MCF 10A (cell line): Measurements from ENCODE around the gene BRD7. TPM values are rescaled to one million over a fixed set of nuclear protein-coding genes. Genes with fewer than 3 reads are reported as not detected.

Experiments used
- BruUV-seq: library from RNA; stranded (reverse); fragments of 400-500 nt; replicated peaks from 2 replicates; lab custom pipeline; 2021; lab: Mats Ljungman, UMichigan
- CTCF ChIA-PET: fragments of 300-600 bp; sonication (Branson Sonifier 250); formaldehyde crosslinking; extraction: SDS; loops from one replicate; lab custom pipeline; 2021; ENCODE audit warnings: antibody characterized with exemption, inconsistent platforms; lab: Yijun Ruan, JAX
- POLR2A ChIA-PET: fragments of 300-600, 350-650 bp; sonication (Branson Sonifier 250); formaldehyde crosslinking; extraction: SDS; loops from one replicate; lab custom pipeline; 2020; ENCODE audit warnings: antibody characterized with exemption, inconsistent platforms; lab: Yijun Ruan, JAX
- DNase-seq: peaks from one replicate; pipeline ENCODE4 v3.0.0-alpha.2; 2018; ENCODE audit not compliant: unreplicated experiment
- H3K27ac Mint-ChIP-seq: one replicate; pipeline ENCODE4 v1.8.0; 2022; ENCODE audit warnings: mild to moderate bottlenecking, low read depth, mixed read lengths; ENCODE audit not compliant: unreplicated experiment
- H3K27me3 Mint-ChIP-seq: one replicate; pipeline ENCODE4 v1.8.0; 2022; ENCODE audit warnings: mixed read lengths; ENCODE audit not compliant: insufficient read depth, unreplicated experiment
- H3K36me3 Mint-ChIP-seq: one replicate; pipeline ENCODE4 v1.8.0; 2022; ENCODE audit warnings: mild to moderate bottlenecking, moderate library complexity, mixed read lengths; ENCODE audit not compliant: insufficient read depth, unreplicated experiment
- H3K4me1 Mint-ChIP-seq: one replicate; pipeline ENCODE4 v1.8.0; 2022; ENCODE audit warnings: mixed read lengths; ENCODE audit not compliant: insufficient read depth, unreplicated experiment
- H3K4me3 Mint-ChIP-seq: one replicate; pipeline ENCODE4 v1.8.0; 2022; ENCODE audit warnings: mild to moderate bottlenecking, moderate library complexity, mixed read lengths; ENCODE audit not compliant: unreplicated experiment
- H3K9me3 Mint-ChIP-seq: one replicate; pipeline ENCODE4 v1.8.0; 2022; ENCODE audit warnings: mixed read lengths; ENCODE audit not compliant: unreplicated experiment
- CTCF ChIP-seq: fragments of 200-600 bp; IDR thresholded peaks from one replicate; pipeline ENCODE4 v1.8.0; 2022; ENCODE audit warnings: antibody characterized with exemption, mild to moderate bottlenecking; ENCODE audit not compliant: unreplicated experiment
- intact Hi-C: fragments of 100-400 bp; cut with micrococcal nuclease; formaldehyde crosslinking; loops from 2 replicates; pipeline ENCODE4 v1.14.1; 2022
- total RNA-seq: library from RNA; stranded (reverse); gene quantifications from 2 replicates; pipeline ENCODE4 v1.2.3, GENCODE V29; 2022

BRD7 gene
- total RNA-seq, 1 experiment from 2014 or later: 75.9 TPM

GRCh38 chr16:50303605-50304466, 65.0 kb downstream of the BRD7 start:
- POLR2A ChIA-PET: no interaction called here
- H3K27ac Mint-ChIP-seq: no peak overlapping the region

GRCh38 chr16:50303041-50303604, 65.7 kb downstream of the BRD7 start:
- intact Hi-C loops: no loop called here
- no peaks in the 10 kb centered on the region for H3K9me3 Mint-ChIP-seq
- BruUV-seq: no TSS peak
- no peak overlapping the region for H3K4me3 Mint-ChIP-seq
- POLR2A ChIA-PET: interaction anchor here (0.6 kb wide), 1 partner anchor 227 kb away, joined by 3 read pairs; no protein-coding TSS in a partner anchor
- no peaks in the 10 kb centered on the region for H3K27me3 Mint-ChIP-seq
- TF ChIP-seq CTCF: no peak
- CTCF ChIA-PET: interaction anchor here (0.6 kb wide), 1 partner anchor 15 kb away, joined by 3 read pairs; no protein-coding TSS in a partner anchor
- no peaks in the 10 kb centered on the region for H3K36me3 Mint-ChIP-seq
- peaks cover 7% of the 10 kb centered on the region for H3K4me1 Mint-ChIP-seq
- DNase-seq: no peak
- no peak overlapping the region for H3K27ac Mint-ChIP-seq

More at GRCh38 chr16:50303605-50304466, 65.0 kb downstream of the BRD7 start:
- H3K4me3 Mint-ChIP-seq: no peak overlapping the region
- intact Hi-C loops: no loop called here
- CTCF ChIA-PET: interaction anchor here (0.6 kb wide), 1 partner anchor 14 kb away, joined by 3 read pairs; no protein-coding TSS in a partner anchor
- no TSS peak for BruUV-seq
- H3K4me1 Mint-ChIP-seq: peaks cover 7% of the 10 kb centered on the region
- peaks cover 6% of the 10 kb centered on the region for H3K36me3 Mint-ChIP-seq
- H3K27me3 Mint-ChIP-seq: no peaks in the 10 kb centered on the region
- no peak for DNase-seq
- no peak for TF ChIP-seq CTCF
- H3K9me3 Mint-ChIP-seq: no peaks in the 10 kb centered on the region

GRCh38 chr16:50302472-50303005, 66.2 kb downstream of the BRD7 start:
- DNase-seq: no peak
- ChIA-PET CTCF (interaction anchor here (1.3 kb wide), 1 partner anchor 65 kb away, joined by 4 read pairs; no protein-coding TSS in a partner anchor), POLR2A (interaction anchor here (0.6 kb wide), 1 partner anchor 228 kb away, joined by 3 read pairs; no protein-coding TSS in a partner anchor)
- no peak for TF ChIP-seq CTCF
- no TSS peak for BruUV-seq
- intact Hi-C loops: no loop called here
- Mint-ChIP-seq H3K4me3 (no peak overlapping the region), H3K4me1 (peaks cover 7% of the 10 kb centered on the region), H3K9me3 (no peaks in the 10 kb centered on the region), H3K27ac (no peak overlapping the region), H3K27me3 (no peaks in the 10 kb centered on the region), H3K36me3 (no peaks in the 10 kb centered on the region)
